Stimulated activated CD4-positive, alpha-beta T cell treated with anti-CD3 and anti-CD28 coated beads, Interleukin-1b, Interleukin-23, amount 100 ng/mL, for 48 hours (primary cell): ENCODE results near the gene SENP3.

Experiments
- DNase-seq: peaks from one replicate; pipeline ENCODE4 v3.0.0-alpha.2; 2020

The SENP3 gene

GRCh38 chr17:7606280-7606679, 44.6 kb downstream of the SENP3 start:
- no peak for DNase-seq

- no peak for DNase-seq
These were observed 48.9 kb downstream of the SENP3 start for GRCh38 chr17:7610641-7611040.

- no peak for DNase-seq
These were observed 50.0 kb downstream of the SENP3 start for GRCh38 chr17:7611635-7612293.

- DNase-seq, result no peak
These were observed 50.5 kb downstream of the SENP3 start for GRCh38 chr17:7612294-7612640.

GRCh38 chr17:7613769-7614424, 52.2 kb downstream of the SENP3 start:
- DNase-seq, result no peak

- peak; percentile 100 for DNase-seq
These were observed 52.9 kb downstream of the SENP3 start, which contains the start of gene FXR2 for GRCh38 chr17:7614425-7615264. Gene FXR2, minus strand, starts transcription at chr17:7614897. Its CDS starts 365 bp downstream, at chr17:7614532.

- no peak for DNase-seq
These were observed 53.6 kb downstream of the SENP3 start for GRCh38 chr17:7615265-7615747.

- no peak for DNase-seq
These were observed 56.9 kb downstream of the SENP3 start for GRCh38 chr17:7618608-7619007.

GRCh38 chr17:7620835-7621234, 59.1 kb downstream of the SENP3 start:
- no peak for DNase-seq
